Kidney capillary endothelial cell (primary cell): Measurements from ENCODE around the gene POP7.

ENCODE experiments used
- DNase-seq: peaks from one replicate; pipeline ENCODE4 v3.0.0-alpha.2; 2018; ENCODE audit warnings: low spot score

POP7 gene

GRCh38 chr7:100679129-100679926, 26.6 kb upstream of the POP7 start:
- DNase-seq: no peak

DNA sequence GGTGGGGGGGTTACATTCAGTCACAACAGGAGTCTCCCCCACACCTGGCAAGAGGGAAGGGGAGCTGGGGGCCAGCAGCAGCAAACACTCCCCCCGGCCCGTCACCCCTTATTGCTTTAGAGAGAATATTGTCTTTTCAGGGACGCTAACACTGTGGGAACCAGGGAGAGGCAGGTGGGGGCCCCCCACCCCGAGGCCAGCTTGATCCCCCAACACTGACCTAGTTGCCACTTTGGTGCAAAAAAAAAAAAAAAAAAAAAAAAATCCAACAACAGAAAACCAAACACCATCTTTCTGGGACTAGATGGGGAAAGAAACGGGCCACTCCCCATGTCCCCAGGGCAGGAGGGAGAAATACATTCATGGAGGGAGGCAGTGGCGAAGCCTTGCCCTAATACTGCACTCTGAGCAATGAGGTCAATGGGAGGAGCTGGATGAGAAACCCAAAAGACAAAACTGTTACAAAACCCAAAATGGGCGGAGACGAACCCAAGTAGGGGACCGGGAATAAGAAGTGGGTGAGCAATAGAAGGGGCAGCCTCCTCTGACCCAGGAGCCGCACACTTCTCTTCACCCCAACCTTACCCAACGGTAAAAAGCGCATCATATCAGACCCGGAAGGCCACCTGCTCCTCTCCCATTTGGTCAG, 25.9 kb upstream of the POP7 start:
- DNase-seq: no peak

DNA sequence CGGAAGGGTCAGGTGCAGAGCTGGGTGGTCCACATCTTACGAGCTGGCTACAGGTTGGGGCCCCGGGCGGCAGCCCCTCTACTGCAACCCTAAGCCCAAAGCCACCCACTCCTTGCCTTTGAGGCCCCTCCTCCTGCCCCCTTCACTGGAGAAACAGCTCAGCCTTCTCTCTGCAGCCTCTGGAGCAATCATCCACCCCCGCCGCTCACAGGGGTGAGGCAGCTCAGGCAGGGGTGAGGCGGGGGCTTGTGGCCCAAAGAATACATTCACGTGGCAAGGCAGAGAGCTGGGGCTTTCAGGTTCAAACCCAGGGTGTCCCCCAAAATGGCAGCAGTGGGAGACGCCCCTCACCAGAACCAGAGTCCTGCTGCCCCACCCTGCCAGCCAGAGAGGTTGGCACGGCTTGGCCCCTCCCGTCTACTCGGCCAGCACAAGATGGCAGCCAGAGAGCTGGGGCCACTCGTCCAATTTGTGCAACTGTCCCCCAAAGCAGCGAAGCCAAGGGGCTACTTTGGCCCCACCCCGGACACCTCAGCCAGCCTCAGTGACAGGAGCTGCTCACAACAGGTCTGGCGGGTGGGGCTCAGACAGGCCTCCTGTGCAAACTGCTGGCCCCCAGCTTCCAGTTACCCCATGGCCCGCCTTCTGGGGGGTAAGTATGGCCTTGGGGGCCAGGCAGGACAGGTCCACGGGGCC, 25.2 kb upstream of the POP7 start:
- no peak for DNase-seq

DNA sequence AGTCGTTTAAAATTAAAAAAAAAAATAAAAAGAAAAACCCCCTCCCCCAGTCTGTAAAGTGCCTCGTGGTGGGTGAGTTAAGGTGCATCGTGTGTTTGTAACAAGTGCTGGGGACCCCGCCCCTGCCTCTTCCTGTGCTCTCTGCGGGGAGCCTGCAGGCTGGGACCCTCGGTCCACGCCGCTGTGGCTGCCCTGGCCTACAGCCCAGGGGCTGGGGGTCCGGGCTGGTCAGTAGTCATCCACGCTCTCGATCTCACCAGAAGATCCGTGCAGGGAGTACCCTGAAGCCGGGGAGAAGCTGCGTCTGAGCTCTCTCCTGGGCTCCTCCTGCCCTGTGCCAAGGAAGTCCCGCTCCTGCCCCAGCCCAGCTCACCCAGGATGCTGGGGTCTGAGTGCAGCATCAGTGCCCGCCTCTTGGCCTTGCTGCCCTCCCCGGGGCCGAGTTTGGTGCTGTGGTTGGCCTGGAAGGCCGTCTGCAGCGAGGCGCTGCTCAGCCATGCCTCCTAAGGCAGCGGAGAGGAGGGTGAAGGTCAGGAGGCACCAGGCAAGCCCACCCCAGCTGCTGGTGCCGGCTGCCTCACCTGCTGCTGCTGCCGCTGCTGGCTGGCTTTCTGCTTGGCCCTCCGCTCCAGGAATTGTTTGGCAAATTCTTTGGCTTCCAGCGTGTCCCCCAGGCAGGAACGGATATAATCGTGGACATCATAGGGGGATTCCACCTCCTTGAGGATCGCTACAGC, 24.3 kb upstream of the POP7 start:
- DNase-seq: no peak

- no peak for DNase-seq
Measured at GRCh38 chr7:100682228-100682741, 23.6 kb upstream of the POP7 start.

- DNase-seq: no peak
Measured at GRCh38 chr7:100682991-100683658, 22.8 kb upstream of the POP7 start.

GRCh38 chr7:100683659-100684533, 22.0 kb upstream of the POP7 start:
- no peak for DNase-seq

- DNase-seq: no peak
Measured at GRCh38 chr7:100684534-100685042, 21.3 kb upstream of the POP7 start.

DNA sequence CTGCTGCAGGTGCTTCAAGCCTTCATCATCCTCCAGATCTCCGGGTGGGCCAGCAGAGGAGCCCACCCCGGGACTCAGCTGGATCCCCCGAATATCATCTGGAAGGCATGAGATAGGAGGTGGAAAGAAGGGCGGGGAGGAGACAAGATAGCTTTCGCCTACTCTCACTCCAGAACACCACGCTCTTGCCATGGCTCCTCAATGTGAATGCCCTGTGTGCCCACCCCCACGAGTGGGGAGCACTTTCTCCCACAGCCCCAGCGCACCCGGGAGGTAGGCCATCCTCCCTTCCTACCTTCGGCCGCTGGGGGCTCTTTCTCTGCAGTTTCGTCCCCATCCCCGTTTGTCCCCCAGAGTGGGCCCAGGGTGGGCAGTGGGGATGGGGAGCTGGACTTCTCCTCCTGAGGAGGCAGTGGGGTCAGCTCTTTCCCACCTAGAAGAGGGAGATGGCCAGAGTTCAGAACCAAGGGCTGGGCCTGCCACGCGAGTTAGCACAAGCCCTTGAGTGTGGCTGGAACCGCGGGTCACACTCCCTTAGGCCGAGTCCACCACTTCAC, 20.8 kb upstream of the POP7 start:
- no peak for DNase-seq

DNA sequence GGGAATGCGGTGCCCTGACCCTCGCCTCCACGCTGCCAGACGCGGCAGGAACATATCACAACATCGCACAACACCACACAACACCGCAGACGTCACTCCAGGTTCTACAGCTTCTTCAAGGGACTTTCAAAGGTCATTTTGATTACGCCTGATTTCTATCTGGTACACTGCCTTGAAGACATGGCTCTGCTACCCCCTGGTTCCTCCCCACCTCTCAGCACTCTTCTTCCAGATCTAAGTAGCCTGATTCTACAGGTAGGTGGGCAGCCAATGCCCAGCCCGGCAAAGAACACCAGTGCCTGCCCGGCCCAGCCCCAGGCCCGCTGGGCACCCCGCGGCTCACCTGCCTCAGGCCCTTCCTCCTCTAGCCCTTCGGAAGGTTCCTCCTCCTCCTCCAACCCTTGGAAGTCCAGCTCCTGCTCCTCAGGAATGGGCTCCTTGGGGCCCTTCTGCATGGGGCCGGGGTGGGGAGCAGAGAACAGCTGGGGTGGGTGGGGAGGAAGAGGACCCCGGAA, 20.2 kb upstream of the POP7 start:
- DNase-seq: no peak

- no peak for DNase-seq
Measured at GRCh38 chr7:100686201-100686821, 19.6 kb upstream of the POP7 start.

- no peak for DNase-seq
Measured at GRCh38 chr7:100686822-100687211, 19.1 kb upstream of the POP7 start.

GRCh38 chr7:100687261-100687660, 18.7 kb upstream of the POP7 start:
- no peak for DNase-seq

GRCh38 chr7:100687751-100688300, 18.1 kb upstream of the POP7 start:
- DNase-seq: no peak

GRCh38 chr7:100688326-100688860, 17.5 kb upstream of the POP7 start:
- no peak for DNase-seq

- no peak for DNase-seq
Measured at GRCh38 chr7:100689230-100690135, 16.4 kb upstream of the POP7 start.

- peak; percentile 62 for DNase-seq
Measured at GRCh38 chr7:100691676-100692577, 14.0 kb upstream of the POP7 start.
